ENCODE results near the gene TLE4. TPM values are rescaled to one million over a fixed set of nuclear protein-coding genes. Genes with fewer than 3 reads are reported as not detected.

The TLE4 gene
- total RNA-seq, 1 donor from 2014 or later = 16.3 TPM

DNA sequence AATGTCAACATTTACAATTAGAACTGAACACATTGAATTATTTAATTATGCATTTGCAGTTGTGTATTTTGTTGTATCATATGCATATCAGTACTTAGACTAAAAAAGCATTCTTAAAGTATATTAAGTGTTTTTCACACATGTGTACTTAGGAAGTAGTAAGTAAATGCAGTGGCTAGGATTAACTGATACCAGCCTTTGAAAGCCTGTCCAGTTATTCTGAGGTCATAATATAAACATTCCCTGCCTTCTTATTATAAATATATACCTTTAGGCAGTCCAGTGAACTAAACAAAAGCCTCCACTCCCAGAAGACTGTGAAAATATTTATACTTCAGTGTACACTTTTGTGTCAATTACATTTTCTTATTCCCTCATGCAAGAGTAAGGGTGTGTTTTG, 83.8 kb downstream of the TLE4 start:
- no peak for DNase-seq (ENCODE audit: low read depth)
- no peak overlapping the region for H3K4me3 ChIP-seq (ENCODE audit: low read depth, low read length)
- TF ChIP-seq, protein P1, sequence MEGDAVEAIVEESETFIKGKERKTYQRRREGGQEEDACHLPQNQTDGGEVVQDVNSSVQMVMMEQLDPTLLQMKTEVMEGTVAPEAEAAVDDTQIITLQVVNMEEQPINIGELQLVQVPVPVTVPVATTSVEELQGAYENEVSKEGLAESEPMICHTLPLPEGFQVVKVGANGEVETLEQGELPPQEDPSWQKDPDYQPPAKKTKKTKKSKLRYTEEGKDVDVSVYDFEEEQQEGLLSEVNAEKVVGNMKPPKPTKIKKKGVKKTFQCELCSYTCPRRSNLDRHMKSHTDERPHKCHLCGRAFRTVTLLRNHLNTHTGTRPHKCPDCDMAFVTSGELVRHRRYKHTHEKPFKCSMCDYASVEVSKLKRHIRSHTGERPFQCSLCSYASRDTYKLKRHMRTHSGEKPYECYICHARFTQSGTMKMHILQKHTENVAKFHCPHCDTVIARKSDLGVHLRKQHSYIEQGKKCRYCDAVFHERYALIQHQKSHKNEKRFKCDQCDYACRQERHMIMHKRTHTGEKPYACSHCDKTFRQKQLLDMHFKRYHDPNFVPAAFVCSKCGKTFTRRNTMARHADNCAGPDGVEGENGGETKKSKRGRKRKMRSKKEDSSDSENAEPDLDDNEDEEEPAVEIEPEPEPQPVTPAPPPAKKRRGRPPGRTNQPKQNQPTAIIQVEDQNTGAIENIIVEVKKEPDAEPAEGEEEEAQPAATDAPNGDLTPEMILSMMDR (conservative IDR thresholded peaks at IDR 0.05; ENCODE audit: low read depth, low read length) = no peak

DNA sequence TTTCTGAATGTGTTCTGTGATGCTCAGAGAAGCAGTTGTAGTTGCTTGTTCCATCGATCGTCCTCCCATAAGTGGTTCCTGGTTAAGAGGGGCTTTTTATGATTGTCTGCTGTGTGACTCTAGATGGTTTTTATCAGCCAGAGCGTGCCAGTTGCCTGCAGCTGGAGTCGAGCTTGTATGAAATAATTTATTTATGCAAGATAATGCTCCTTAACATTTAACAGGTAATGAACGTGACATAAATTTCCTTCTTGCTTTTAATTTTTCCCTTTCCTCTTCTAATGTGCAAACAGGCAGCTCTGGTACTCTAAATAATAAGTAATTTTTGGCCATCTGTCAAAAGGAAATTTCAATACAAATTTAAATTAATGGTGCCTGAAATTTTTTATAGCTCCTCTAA, 84.4 kb downstream of the TLE4 start:
- DNase-seq (ENCODE audit: low read depth) = no peak
- TF ChIP-seq, protein P1 (conservative IDR thresholded peaks at IDR 0.05; ENCODE audit: low read depth, low read length) = no peak
- H3K4me3 ChIP-seq (ENCODE audit: low read depth, low read length) = no peak overlapping the region

DNA sequence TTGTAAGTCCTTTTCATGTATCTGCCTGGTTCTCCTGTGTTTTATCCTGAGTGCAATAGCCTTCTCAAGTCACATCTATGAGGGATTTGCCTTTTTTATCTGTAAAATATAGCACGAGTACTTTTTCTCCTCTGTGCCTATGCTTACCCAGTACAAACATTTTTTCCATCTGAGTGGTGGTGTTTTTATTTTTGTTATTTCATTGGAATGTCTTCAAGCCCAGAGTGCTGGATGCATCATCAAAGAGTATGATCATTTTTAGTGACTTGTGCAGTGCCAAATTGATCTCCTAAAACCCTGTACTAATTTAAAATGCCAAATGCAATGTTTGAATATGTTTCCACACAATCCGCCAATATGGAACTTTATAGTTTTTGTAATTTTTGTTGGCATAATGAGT, 86.1 kb downstream of the TLE4 start:
- no peak overlapping the region for H3K4me3 ChIP-seq (ENCODE audit: low read depth, low read length)
- DNase-seq (ENCODE audit: low read depth) = no peak
- TF ChIP-seq, protein P1 (conservative IDR thresholded peaks at IDR 0.05; ENCODE audit: low read depth, low read length) = no peak

DNA sequence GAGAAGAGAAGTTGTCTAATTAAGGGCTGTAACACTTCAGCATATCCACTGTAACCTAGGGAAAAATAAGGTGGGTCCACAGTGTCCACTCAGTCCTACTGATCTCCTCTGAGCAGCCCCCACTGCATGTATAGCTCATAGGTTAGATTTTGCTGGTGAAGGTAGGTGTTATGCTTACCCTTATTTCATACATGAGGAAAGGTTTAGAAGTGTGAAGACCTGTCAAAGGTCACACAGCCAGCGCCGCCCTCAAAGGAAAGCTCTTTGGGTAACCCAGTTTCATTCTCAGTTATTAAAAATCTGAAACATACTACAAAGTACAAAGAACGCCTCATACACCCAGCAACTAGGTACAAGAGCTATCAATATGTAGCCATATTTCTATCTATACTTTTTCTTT, 87.2 kb downstream of the TLE4 start:
- H3K4me3 ChIP-seq (ENCODE audit: low read depth, low read length) = no peak overlapping the region
- TF ChIP-seq, protein P1 (conservative IDR thresholded peaks at IDR 0.05; ENCODE audit: low read depth, low read length) = no peak
- DNase-seq (ENCODE audit: low read depth) = no peak

DNA sequence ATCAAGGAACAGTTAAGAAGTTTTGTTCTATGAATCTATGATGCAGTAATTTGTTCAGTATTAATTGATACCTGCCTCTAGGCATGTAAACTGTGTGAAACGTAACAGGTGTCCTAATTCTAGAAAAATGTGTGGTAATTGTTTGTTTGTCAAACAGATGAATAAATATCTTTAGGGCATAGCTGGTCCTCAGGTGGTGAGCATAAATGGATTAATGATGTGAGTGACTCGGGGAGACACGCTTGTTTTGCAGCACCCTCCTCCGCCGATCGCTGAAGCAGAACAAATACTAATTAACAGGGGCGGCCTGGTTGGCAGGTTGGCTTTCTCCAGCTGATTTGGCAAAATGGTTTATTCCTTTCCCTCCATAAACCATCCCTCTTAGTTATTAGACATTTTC, 88.8 kb downstream of the TLE4 start:
- DNase-seq (ENCODE audit: low read depth) = no peak
- TF ChIP-seq, protein P1 (conservative IDR thresholded peaks at IDR 0.05; ENCODE audit: low read depth, low read length) = no peak
- H3K4me3 ChIP-seq (ENCODE audit: low read depth, low read length) = no peak overlapping the region

DNA sequence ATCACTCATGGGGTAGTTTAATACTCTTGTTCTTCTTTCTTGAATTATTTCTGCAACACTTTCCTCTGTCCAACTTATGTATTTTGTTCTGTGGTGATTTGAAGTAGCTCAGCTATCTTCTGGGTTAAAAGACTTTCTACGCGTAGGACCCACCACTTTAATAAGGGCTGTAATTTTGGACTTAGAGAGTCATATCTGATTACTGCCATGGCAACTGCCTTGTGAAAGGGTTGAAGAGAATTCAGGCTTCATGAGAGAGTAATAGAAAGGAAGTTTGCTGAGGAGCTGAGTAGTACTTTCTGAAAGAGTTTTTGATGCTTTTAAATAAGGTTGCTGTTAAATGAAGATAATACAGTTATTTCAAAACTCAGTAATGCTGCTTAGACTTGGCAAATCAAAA, 89.5 kb downstream of the TLE4 start:
- TF ChIP-seq, protein P1 (conservative IDR thresholded peaks at IDR 0.05; ENCODE audit: low read depth, low read length) = no peak
- H3K4me3 ChIP-seq (ENCODE audit: low read depth, low read length) = no peak overlapping the region
- DNase-seq (ENCODE audit: low read depth) = no peak

DNA sequence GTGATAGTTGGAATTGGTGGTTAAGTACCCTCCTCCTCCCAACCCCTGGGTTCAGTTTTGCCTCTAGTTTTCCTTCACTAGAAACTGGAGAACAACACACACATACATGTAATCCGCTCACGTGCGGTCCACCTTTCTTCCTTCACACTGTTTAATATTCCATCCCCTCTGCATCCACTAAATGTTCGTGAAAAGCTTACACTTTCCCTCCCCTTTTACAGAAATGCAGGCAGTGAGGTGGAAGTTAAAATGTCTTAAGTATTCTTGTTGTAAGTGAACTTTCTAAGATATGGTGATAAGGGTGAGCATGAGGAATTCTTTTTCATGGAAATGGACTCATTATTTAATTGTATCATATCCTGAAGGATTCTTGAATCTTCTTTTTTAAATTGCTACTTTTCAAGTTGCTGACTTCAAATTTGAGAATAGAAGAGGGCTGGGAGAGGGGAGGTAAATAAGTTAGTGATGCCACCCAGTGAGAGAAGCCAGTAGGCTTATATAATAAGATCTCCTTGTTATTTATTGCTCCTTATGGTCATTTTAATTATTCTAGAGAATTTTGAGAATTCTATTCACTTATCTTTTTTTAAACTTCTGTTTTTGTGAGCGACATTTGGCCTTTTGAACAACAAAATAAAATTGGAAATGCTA, 90.2 kb downstream of the TLE4 start:
- no peak for DNase-seq (ENCODE audit: low read depth)
- no peak overlapping the region for H3K4me3 ChIP-seq (ENCODE audit: low read depth, low read length)
- TF ChIP-seq, protein P1 (conservative IDR thresholded peaks at IDR 0.05; ENCODE audit: low read depth, low read length) = no peak

Measured in epithelial cell of proximal tubule (primary cell).